ENCODE results near the gene SLC22A23.

DNA sequence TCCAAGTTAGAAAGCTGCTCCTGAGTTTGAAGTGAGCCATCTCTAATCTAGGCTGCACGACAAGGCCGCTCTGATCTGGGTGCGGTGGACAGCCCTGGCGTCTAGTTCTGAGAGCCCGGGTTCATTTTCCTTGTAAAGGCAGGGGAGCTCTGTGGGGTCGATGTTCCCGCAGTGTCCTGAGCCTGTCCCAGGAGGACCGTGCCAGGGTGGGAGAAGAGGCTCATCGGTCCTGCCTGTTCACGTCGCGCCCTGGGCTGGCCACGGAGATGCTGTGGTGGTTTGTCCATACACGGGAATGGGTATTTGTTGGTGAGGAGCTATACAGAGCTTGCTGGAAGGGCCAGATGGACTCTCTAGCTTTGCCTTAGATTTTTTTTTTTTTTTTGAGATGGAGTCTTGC, 171.1 kb downstream of the SLC22A23 start:
- TF ChIP-seq, protein P1, sequence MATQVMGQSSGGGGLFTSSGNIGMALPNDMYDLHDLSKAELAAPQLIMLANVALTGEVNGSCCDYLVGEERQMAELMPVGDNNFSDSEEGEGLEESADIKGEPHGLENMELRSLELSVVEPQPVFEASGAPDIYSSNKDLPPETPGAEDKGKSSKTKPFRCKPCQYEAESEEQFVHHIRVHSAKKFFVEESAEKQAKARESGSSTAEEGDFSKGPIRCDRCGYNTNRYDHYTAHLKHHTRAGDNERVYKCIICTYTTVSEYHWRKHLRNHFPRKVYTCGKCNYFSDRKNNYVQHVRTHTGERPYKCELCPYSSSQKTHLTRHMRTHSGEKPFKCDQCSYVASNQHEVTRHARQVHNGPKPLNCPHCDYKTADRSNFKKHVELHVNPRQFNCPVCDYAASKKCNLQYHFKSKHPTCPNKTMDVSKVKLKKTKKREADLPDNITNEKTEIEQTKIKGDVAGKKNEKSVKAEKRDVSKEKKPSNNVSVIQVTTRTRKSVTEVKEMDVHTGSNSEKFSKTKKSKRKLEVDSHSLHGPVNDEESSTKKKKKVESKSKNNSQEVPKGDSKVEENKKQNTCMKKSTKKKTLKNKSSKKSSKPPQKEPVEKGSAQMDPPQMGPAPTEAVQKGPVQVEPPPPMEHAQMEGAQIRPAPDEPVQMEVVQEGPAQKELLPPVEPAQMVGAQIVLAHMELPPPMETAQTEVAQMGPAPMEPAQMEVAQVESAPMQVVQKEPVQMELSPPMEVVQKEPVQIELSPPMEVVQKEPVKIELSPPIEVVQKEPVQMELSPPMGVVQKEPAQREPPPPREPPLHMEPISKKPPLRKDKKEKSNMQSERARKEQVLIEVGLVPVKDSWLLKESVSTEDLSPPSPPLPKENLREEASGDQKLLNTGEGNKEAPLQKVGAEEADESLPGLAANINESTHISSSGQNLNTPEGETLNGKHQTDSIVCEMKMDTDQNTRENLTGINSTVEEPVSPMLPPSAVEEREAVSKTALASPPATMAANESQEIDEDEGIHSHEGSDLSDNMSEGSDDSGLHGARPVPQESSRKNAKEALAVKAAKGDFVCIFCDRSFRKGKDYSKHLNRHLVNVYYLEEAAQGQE (IDR thresholded peaks at IDR 0.05; ENCODE audit: low read depth), result no peak
- TF ChIP-seq, protein P2, sequence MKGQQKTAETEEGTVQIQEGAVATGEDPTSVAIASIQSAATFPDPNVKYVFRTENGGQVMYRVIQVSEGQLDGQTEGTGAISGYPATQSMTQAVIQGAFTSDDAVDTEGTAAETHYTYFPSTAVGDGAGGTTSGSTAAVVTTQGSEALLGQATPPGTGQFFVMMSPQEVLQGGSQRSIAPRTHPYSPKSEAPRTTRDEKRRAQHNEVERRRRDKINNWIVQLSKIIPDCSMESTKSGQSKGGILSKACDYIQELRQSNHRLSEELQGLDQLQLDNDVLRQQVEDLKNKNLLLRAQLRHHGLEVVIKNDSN (IDR thresholded peaks at IDR 0.05), result no peak
- TF ChIP-seq TEAD4 (IDR thresholded peaks at IDR 0.05) (no peak), RAD21 (IDR thresholded peaks at IDR 0.05; ENCODE audit: low read depth) (no peak)
